BE2C (cell line): ENCODE results near the gene CAVIN1. TPM values are rescaled to one million over a fixed set of nuclear protein-coding genes. Genes with fewer than 3 reads are reported as not detected.
A peak's percentile ranks its signal among the peaks of the same experiment; 100 is the strongest.

Source experiments
- DNase-seq: peaks from one replicate; pipeline ENCODE4 v3.0.0-alpha.2; 2020
- H3K27me3 ChIP-seq: fragments of 250-450 bp; sonication (Bioruptor Pico); 2 replicates; pipeline ENCODE4 v1.5.1; 2020; ENCODE audit warnings: mild to moderate bottlenecking
- H3K36me3 ChIP-seq: fragments of 250-450 bp; sonication (Bioruptor Pico); 2 replicates; pipeline ENCODE4 v1.5.1; 2020; ENCODE audit warnings: mild to moderate bottlenecking
- H3K4me1 ChIP-seq: fragments of 250-450 bp; sonication (Bioruptor Pico); 2 replicates; pipeline ENCODE4 v1.5.1; 2020
- H3K4me3 ChIP-seq: 2 replicates; pipeline ENCODE4 v1.5.1; 2011; ENCODE audit warnings: low read depth, low read length
- H3K9me3 ChIP-seq: fragments of 250-450 bp; sonication (Bioruptor Pico); 2 replicates; pipeline ENCODE4 v1.5.1; 2020
- polyA plus RNA-seq: library from polyadenylated mRNA; unstranded; fragments of >200 nt; gene quantifications from one replicate; pipeline ENCODE4 v1.2.1, GENCODE V29; 2012; ENCODE audit warnings: low read depth, missing spikeins; ENCODE audit not compliant: insufficient read length, insufficient read depth
- TF ChIP-seq, protein P1 (sequence below): IDR thresholded peaks from 2 replicates; pipeline ENCODE4 v1.5.1; 2012; ENCODE audit warnings: mild to moderate bottlenecking, low read depth, low read length

The CAVIN1 gene
- polyA plus RNA-seq, result 0.34 TPM

DNA sequence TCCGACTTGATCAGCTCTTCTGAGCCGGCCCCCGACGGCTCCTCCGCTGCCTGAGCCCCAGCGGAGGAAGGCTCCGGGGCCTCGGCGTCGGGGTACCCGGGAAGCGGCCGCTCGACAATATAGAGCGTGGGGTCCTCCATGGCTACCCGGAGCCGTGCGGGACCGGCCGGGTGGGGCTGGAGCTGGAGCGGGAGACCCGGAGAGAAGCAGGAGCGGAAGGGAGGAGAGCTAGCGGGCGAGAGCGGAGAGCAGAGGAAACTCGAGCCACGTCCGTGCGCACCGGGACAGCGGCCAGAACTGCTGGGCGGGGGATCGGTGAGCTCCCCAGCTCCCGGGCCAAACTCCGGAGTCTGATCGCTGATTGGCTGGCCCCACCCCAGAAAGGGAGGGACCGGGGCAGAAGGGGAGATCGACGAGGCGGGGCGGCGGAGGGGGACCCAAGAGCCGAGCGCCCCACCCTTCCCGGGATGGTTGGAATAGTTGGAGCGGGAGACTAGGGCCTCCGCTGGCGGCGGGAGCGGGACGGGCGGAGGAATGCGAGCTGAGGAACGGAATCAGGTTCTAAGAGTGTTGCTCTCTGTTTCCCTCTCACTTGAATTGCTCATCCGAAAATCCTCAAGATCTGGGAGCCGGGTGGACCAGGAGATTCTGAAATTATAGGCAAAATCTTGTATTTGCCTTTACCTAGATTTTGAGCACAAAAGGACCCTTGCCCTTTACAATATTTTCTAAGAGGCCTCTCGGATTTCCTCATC, at the start of gene CAVIN1:
TSS of gene CAVIN1 (minus strand) at position 299 of the 755 bp plus-strand sequence. CDS start at position 140, 159 bp downstream.
- H3K4me3 ChIP-seq, result peak within 1 kb of the TSS; percentile 35
- H3K36me3 ChIP-seq, result no peaks in the 10 kb centered on the region
- TF ChIP-seq, protein P1, sequence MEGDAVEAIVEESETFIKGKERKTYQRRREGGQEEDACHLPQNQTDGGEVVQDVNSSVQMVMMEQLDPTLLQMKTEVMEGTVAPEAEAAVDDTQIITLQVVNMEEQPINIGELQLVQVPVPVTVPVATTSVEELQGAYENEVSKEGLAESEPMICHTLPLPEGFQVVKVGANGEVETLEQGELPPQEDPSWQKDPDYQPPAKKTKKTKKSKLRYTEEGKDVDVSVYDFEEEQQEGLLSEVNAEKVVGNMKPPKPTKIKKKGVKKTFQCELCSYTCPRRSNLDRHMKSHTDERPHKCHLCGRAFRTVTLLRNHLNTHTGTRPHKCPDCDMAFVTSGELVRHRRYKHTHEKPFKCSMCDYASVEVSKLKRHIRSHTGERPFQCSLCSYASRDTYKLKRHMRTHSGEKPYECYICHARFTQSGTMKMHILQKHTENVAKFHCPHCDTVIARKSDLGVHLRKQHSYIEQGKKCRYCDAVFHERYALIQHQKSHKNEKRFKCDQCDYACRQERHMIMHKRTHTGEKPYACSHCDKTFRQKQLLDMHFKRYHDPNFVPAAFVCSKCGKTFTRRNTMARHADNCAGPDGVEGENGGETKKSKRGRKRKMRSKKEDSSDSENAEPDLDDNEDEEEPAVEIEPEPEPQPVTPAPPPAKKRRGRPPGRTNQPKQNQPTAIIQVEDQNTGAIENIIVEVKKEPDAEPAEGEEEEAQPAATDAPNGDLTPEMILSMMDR, result no peak
- peak; percentile 24 for DNase-seq
- H3K9me3 ChIP-seq, result no peaks in the 10 kb centered on the region; the same call in 1 of the 2 replicates
- peaks cover 61% of the 10 kb centered on the region for H3K27me3 ChIP-seq
- no peaks in the 10 kb centered on the region for H3K4me1 ChIP-seq

DNA sequence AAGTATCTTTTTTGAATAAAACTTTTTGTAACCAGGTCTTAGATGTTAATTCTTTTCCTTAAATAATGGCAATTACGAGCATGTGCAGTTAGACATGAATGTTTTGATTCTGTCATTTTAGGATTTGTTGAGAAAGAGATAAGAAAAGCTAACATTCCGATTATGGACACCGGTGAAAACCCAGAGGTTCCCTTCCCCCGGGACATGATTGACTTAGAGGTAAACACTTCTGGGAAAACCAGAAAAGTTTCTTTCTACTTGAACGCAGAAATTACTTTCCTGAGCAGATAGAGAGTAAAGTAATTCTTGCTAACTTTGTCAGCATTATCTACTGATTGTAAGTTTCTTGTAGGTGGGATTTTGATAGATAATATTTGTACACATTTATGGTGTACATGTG, 44.8 kb upstream of the CAVIN1 start:
- no peaks in the 10 kb centered on the region for H3K9me3 ChIP-seq
- no peaks in the 10 kb centered on the region for H3K4me1 ChIP-seq
- H3K4me3 ChIP-seq, result no peak overlapping the region
- TF ChIP-seq, protein P1, result no peak
- DNase-seq, result no peak
- H3K36me3 ChIP-seq, result peaks cover 78% of the 10 kb centered on the region
- no peaks in the 10 kb centered on the region for H3K27me3 ChIP-seq

- H3K27me3 ChIP-seq, result no peaks in the 10 kb centered on the region
- H3K9me3 ChIP-seq, result no peaks in the 10 kb centered on the region
- no peak overlapping the region for H3K4me3 ChIP-seq
- H3K36me3 ChIP-seq, result peaks cover 64% of the 10 kb centered on the region
- no peaks in the 10 kb centered on the region; the same call in 1 of the 2 replicates for H3K4me1 ChIP-seq
- TF ChIP-seq, protein P1, result no peak
- DNase-seq, result no peak
These were observed 40.9 kb upstream of the CAVIN1 start for GRCh38 chr17:42463976-42464400.

DNA sequence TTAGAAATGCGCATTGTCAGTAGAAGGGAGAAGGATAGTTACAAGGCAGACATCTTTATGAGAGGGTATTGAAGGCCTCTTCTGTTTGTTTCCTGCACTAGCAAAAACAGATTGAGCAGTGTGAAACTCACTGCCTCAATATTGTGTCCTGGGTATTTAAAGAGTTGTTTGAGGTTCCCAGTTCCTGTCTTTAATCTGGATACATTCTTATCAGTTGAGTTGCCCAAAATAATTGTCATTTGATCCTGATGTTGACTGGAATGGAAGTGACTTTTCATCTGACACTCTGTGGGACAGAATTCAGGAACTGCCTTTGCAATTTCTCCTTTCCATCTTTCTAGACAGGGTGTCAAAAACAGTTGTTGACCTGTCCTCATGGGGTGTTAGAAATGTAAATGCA, 37.3 kb upstream of the CAVIN1 start:
- DNase-seq, result no peak
- TF ChIP-seq, protein P1, result no peak
- Histone ChIP-seq H3K4me3 (peak overlapping the region; percentile 80), H3K36me3 (peaks cover 32% of the 10 kb centered on the region), H3K9me3 (no peaks in the 10 kb centered on the region), H3K27me3 (no peaks in the 10 kb centered on the region), H3K4me1 (no peaks in the 10 kb centered on the region; the same call in 1 of the 2 replicates)

DNA sequence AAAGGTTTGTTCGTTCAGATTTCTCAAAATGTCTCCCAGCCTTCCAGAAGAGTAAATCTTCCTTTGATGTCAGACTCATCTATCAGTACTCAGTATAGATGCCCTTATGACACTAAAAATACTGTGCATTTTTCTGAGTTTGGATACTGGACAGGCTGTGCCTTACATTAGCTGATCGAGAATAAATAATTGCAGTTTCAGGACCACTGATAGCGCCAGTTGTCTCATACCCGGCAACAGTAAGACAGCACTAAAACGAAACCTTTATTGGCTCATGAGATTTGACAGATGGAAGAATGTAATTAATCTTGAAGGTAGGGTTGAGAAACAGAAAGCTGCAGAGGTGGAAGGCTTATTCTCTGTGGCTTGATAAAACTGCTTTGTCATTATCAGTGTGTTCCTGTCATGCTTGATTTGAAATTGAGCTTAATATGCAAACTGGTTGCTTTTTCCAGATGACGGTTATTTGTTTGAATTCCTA, 36.8 kb upstream of the CAVIN1 start:
- H3K27me3 ChIP-seq, result no peaks in the 10 kb centered on the region
- DNase-seq, result no peak
- H3K4me1 ChIP-seq, result no peaks in the 10 kb centered on the region; the same call in 1 of the 2 replicates
- H3K4me3 ChIP-seq, result peak overlapping the region; percentile 80
- peaks cover 28% of the 10 kb centered on the region for H3K36me3 ChIP-seq
- TF ChIP-seq, protein P1, result no peak
- no peaks in the 10 kb centered on the region for H3K9me3 ChIP-seq
